Gastrocnemius medialis (tissue), 4 donors: ENCODE results near the gene CACNG3.

ENCODE experiments used
- POLR2A ChIP-seq, 2 donors: fragments of 450-650 bp; IDR thresholded peaks; one replicate each; pipeline ENCODE4 v1.6.1; 2017; ENCODE audit warnings: antibody characterized with exemption in 2 of 2, mild to moderate bottlenecking in 2 of 2, moderate library complexity in 2 of 2
- TF ChIP-seq, protein P1 (sequence below), 5 experiments: fragments of 450-650 bp in 3 of 5; fragments of 200-600 bp in 2 of 5; sonication (generic) in 2 of 5; IDR thresholded peaks in 4 of 5; conservative IDR thresholded peaks in 1 of 5; 1 replicate in 4 of 5; 2 replicates in 1 of 5; pipeline ENCODE4 v1.5.1; 2016 to 2019; ENCODE audit warnings: antibody characterized with exemption in 5 of 5, mild to moderate bottlenecking in 3 of 5, moderate library complexity in 3 of 5

DNA sequence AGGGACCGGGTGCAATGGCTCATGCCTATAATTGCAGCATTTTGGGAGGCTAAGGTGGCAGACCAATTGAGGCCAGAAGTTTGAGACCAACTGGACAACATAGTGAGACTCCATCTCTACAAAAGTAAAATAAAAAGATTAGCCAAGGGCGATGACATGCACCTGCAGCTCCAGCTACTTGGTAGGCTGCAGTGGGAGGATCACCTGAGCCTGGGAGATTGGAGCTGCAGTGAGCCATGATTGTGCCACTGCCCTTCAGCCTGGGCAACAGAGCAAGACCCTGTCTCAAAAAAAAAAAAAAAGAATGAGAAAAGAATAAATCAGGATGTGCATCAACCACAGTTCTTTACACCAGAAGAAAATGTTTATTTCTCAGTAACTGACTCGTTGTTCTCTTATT, 76.0 kb downstream of the CACNG3 start:
- TF ChIP-seq, protein P1, sequence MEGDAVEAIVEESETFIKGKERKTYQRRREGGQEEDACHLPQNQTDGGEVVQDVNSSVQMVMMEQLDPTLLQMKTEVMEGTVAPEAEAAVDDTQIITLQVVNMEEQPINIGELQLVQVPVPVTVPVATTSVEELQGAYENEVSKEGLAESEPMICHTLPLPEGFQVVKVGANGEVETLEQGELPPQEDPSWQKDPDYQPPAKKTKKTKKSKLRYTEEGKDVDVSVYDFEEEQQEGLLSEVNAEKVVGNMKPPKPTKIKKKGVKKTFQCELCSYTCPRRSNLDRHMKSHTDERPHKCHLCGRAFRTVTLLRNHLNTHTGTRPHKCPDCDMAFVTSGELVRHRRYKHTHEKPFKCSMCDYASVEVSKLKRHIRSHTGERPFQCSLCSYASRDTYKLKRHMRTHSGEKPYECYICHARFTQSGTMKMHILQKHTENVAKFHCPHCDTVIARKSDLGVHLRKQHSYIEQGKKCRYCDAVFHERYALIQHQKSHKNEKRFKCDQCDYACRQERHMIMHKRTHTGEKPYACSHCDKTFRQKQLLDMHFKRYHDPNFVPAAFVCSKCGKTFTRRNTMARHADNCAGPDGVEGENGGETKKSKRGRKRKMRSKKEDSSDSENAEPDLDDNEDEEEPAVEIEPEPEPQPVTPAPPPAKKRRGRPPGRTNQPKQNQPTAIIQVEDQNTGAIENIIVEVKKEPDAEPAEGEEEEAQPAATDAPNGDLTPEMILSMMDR (IDR thresholded peaks at IDR 0.05 in 4 of 5, conservative IDR thresholded peaks at IDR 0.05 in 1 of 5), result no peak
- TF ChIP-seq POLR2A (IDR thresholded peaks at IDR 0.05), result no peak
